GM13976 (cell line): ENCODE data around the gene ARHGAP31.
"Not testable (repeated sequence)": the region's sequence is repeated elsewhere in the genome, so short reads cannot be mapped to it uniquely, and the experiment has no call there.

Experiments
- DNase-seq: peaks from one replicate; pipeline ENCODE4 v3.0.0; 2012; ENCODE audit warnings: low spot score
- in situ Hi-C: fragments of 300-500 bp; cut with MboI; formaldehyde crosslinking; loops from one replicate; pipeline ENCODE4 v1.12.0; 2022; ENCODE audit warnings: low sequenced_read_pairs, mixed read lengths, inconsistent platforms; ENCODE audit not compliant: unreplicated experiment
- TF ChIP-seq, protein P1 (sequence below): IDR thresholded peaks from 2 replicates; pipeline ENCODE4 v1.5.1; 2012; ENCODE audit warnings: borderline replicate concordance, mild to moderate bottlenecking; ENCODE audit not compliant: insufficient read depth; ENCODE audit errors: extremely low read depth, missing control alignments, control extremely low read depth

The ARHGAP31 gene

DNA sequence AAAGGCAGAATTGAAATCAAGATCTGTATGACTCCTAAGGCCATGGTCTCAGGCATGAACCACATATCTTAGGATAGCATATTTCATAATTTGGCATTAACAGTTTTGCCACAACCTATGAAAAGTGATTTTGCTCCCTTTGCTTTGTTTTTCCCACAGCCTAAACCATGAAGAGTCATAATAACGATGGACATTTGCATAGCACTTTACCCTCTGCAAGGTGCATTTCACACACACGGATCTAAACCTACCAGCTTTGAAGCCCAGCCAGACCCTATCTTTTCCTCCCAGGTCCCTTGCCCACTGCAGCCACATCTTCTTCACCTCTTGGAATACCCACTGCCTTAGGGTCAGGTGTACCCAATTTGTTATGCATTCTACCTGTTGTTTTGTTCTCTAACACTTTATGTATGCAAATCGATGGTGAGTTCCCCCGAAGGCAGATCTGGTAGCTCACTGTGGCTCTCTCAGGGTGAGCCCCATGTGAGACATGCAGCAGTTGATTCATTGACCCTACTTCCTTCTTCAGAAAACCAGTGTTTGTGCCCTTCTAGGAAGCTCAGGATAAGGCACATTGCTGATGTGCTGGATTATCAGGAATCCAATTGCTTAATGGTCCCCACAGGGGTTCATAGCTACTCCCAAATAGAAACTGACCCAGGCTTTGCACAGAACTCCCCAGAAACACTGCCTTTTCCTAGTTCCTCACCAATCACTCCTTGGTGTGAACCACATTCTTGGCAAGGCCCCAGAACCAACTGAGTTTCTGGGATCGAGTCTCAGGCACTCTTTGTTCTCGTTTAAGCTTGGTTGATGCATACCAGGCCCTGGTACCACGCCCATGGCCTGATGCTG lies 8.7 kb downstream of the ARHGAP31 start:
- no peak for DNase-seq
- TF ChIP-seq, protein P1, sequence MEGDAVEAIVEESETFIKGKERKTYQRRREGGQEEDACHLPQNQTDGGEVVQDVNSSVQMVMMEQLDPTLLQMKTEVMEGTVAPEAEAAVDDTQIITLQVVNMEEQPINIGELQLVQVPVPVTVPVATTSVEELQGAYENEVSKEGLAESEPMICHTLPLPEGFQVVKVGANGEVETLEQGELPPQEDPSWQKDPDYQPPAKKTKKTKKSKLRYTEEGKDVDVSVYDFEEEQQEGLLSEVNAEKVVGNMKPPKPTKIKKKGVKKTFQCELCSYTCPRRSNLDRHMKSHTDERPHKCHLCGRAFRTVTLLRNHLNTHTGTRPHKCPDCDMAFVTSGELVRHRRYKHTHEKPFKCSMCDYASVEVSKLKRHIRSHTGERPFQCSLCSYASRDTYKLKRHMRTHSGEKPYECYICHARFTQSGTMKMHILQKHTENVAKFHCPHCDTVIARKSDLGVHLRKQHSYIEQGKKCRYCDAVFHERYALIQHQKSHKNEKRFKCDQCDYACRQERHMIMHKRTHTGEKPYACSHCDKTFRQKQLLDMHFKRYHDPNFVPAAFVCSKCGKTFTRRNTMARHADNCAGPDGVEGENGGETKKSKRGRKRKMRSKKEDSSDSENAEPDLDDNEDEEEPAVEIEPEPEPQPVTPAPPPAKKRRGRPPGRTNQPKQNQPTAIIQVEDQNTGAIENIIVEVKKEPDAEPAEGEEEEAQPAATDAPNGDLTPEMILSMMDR = no peak
- in situ Hi-C loops = no loop called here

DNA sequence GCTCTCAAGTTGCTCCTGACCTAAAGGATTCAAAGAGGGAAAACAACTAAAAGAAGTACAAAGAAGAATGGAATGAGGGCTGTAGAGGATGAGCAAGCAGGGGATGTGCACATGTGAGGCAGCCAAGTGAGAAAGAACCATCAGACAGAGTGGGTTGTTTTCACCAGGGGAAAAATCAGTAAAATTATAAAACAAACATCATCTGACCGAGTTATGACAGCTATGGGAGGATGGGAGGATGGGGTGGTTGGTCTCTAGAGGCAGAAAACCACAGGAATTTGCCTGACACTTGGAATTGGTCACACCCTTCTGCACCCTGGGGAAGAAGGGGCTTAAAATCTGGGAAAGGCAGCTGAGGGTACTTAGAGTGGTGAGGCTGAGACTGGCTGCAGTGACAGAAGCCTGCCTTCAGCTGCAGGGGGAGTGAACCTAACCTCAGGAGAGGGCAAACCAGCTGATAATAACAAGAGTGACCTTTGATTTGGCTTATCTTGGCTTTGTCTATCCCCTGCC lies 10.1 kb downstream of the ARHGAP31 start:
- DNase-seq = no peak
- in situ Hi-C loops = no loop called here
- TF ChIP-seq, protein P1 = no peak

DNA sequence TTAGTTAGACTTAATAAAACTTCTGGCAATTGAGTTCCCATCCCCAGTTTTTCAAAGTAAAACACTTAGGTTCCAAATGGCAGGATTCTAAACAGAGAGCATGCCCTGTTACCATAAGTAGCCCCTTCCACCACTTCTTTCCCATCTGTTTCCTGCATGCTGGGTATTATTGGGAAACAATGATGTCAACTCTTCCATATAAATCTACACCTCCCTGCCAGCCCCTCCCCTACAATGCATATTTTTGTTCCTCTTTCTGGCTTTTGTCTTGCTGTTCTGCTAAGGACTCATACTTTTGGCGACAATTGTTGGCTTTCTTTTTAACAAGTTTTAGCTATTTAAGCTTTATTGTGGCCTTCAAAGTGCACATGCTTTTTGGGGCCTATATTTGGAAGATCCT lies 11.1 kb downstream of the ARHGAP31 start:
- TF ChIP-seq, protein P1 = no peak
- in situ Hi-C loops = no loop called here
- no peak for DNase-seq

DNA sequence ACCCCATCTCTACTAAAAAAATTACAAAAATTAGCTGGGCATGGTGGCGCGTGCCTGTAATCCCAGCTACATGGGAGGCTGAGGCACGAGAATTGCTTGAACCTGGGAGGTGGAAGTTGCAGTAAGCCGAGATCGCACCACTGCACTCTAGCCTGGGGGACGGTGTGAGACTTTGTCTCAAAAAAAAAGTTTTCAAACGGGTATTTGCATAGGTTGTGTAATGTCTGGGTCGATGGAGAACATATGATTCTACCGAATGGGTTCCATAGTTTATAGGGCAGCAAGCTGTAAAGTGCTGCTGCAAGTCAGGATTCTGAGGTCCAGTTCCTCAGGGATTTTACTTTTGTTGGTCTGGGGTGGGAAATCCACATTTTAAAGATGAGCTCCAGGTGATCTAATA lies 12.2 kb downstream of the ARHGAP31 start:
- in situ Hi-C loops, DNase-seq: not testable (repeated sequence)

DNA sequence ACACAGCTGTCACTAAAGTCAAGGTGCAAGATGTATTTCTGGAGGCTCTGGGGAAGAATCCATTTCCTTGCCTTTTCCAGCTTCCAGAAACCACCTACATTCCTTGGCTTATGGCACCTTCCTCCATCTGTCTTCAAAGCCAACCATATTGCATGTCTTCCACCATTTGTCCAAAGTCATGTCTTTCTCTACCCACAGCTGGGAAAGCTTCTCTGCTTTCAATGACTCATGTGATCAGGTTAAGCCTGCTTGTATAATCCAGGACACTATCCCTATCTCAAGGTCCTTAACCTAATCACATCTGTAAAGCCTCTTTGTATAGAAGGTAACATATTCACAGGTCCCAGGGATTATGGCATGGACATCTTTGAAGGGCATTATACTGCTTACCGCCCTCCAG lies 14.2 kb downstream of the ARHGAP31 start:
- in situ Hi-C loops = no loop called here
- TF ChIP-seq, protein P1 = no peak
- no peak for DNase-seq

DNA sequence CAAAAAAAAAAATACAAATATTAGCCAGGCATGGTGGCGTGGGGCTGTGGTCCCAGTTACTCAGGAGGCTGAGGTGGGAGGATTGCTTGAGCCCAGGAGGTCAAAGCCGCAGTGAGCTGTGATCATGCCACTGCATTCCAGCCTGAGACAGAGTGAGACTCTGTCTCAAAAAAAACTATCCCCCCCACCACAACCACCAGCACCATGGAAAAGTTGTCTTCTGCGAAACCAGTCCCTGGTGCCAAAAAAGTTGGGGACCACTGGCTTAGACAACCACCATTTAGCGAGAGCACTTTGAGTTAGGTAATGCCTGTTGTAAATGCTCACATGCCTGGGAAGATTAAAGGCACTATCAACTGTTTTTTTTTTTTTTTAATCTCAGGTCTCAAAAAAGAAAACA lies 15.4 kb downstream of the ARHGAP31 start:
- no peak for DNase-seq
- in situ Hi-C loops = no loop called here
- TF ChIP-seq, protein P1 = no peak

DNA sequence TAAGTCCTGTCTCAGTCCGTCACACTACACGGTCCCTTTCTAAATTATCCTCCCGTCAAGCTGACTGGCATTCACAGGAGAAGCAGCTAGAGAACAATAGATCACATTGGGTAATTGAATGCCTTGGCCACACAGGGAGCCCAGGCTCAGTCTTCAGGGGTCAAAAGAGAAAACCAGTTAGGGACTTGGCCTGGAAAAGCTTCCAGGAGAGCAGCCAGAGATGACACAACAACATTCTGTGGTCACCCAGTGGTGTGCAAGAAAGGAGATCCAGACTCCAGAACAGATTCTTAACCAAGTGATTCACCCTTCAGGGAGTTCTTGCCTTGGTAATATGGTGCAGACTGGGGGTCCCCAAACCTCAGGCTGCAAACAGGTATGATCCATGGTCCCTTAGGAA lies 15.9 kb downstream of the ARHGAP31 start:
- TF ChIP-seq, protein P1 = no peak
- no peak for DNase-seq
- in situ Hi-C loops = no loop called here
